HG03159 (cell line): ENCODE data around the gene SH3TC1.

ENCODE experiments used
- ATAC-seq: cut with Tn5 transposase; IDR thresholded peaks from one replicate; pipeline ENCODE4 v1.9.1; 2021; ENCODE audit warnings: mild to moderate bottlenecking, moderate library complexity; ENCODE audit not compliant: unreplicated experiment

Gene SH3TC1

DNA sequence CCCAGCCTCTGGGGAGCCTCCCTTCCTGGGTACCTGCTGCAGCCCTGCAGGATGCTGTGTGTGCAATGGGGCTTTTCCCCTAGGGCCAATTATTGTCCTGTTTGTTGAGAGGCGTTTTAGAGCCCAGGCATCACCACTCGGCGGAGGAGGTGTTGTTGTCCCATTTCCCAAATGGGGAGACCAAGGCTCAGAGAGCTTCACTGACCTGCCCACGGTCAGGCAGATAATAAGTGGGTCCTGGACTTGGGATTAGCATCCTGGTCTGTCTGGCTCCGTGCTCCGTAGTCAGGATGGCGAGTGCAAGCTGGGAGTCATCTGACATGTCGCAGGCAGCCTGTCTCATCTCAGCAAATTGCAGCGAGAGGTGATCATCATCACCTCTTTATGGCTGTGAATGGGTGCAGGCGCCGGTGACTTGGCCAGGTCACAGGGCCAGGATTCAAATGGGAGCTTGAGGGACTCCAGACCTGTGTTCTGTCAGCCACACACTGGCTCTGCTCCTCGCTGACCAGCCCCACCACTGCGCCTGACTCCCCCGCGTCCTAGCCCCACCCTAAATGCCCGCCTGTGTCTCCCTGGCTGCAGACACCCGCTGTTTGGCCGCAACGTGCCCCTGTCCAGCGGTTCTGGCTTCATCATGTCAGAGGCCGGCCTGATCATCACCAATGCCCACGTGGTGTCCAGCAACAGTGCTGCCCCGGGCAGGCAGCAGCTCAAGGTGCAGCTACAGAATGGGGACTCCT is 87.1 kb downstream of the SH3TC1 start:
- ATAC-seq, result no peak

DNA sequence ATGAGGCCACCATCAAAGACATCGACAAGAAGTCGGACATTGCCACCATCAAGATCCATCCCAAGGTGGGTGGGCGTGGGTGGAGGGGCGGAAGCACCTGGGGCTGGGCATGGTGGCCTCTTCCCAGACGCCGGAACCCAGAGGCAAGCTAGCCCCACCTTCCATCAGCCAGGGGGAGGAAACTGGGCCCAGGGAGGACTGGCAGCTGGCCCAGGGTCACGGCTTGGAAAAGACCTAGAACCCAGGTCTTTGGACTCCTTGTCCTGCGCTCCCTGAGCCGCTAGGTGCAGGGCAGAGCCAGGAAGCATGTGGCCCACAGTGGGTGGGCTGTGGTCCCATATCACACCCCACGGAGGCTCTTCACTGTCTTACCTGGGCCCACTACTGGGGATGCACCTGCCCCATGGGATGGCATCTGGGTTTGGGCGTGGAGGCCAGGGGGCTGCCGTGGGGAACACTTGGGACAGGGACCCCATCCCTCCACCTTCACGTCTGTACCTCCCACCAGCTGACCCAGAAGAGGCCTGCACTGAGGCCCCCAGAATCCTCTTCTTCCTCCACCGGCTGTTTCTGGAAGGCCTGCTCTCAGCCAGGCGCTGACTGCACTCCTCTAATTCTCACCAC is 87.7 kb downstream of the SH3TC1 start:
- no peak for ATAC-seq

DNA sequence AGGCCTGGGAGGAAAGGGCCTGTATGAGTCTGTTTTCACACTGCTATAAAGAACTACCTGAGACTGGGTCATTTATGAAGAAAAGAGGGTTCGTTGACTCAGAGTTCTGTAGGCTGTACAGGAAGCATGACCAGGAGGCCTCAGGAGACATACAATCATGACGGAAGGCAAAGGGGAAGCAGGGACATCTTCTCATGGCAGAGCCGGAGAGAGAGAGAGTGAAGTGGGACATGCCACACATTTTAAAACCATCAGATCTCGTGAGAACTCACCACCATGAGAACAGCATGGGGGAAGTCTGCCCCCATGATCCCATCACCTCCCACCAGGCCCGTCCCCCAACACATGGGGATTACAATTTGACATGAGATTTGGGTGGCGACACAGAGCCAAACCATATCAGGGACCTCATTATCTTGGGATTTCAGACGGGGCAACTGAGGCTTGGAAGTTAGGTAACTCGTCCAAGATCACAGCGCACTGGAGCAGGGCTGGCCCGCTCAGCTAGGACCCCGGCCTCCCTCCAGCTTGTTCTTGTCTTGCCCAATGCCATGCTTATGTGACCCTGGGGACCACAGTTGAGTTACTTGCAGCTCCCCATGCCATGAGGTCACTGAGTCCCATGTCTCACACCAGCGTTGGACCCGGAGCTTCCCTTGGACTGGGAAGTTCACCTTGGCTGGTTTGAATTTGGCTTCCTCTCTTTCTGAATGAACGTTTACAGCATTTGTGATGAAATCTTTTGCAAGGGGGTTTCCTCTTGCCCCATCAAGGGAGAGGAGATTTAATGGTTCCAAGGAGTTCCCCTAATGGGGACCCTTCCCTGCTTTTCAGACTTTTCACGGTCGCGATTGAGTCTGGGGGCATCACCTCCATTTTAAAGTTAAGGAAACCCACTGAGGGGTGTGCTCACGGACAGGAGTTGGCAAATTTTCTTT is 88.5 kb downstream of the SH3TC1 start:
- ATAC-seq, result no peak

DNA sequence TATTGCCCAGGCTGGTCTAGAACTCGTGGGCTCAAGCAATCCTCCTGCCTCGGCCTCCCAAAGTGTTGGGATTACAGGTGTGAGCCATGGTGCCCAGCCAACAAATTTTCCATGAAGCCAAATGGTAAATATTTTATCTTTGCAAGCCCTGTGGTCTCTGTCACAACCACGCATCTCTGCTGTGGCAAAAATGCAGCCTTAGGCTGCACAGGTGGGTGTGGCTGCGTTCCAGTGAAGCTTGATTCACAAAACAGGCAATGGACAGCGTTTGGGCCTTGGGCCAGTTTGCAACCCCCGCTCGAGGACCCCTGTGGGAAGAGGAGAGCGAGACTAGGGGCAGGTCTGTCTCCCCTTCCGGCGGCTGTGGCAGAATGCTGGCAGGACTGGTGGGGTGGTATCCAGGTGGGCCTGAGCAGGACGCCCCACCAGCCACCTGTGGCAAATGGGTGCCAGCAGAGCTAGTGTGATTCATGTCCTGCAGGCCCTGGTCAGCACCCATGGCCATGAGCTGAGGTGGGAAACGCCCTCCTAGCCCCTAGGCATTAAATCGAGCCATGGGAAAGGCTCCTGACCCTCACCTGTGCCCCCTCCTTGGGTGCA is 90.2 kb downstream of the SH3TC1 start:
- ATAC-seq, result no peak

DNA sequence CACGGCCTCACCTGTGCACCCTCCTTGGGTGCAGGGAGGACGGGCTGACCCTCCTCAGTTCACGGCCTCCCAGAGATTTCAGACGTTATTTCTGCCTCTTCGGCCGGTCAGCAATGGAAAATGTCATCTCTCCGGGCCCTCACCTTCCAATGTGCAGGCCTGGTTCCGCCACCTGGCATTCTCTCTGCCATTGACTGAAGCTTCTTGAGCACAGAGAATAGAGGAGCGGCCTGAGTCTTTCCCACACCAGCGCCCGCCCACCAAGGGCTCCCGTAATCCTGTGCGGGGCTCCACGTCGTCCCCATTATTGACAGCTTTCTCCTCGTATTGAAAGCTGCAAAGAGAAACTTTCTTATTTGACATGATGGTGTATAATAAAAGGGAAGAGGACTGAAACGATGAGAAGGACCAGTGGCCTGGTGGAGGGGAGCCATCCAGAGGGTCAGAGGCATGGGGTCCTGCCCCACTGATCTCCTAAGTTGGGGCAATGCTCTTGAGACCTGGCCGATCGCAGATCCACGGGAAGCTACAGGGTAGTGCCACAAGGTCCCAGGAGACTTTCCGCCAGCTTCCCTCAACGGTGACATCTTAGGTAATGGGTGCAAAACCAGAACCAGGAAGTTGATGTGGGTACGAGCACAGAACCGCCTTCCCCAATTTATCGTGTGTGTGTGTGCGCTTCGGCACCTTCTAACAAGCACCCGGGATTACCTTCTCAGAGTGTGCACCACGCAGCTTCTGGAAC is 91.0 kb downstream of the SH3TC1 start:
- ATAC-seq, result no peak

DNA sequence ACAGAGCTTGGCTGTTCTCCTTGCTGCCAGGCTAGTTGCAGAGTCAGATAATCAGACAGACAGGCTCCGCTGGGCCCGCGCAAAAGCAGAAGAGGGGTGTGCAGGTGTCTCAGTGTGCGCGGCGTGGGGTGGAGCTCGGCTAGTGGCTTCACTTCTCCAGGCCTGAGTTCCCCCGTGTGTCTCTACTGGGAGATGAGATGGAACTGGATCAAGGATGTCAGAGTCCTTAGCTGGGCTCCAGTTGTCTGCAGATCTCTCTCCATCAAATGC is 91.5 kb downstream of the SH3TC1 start:
- ATAC-seq, result no peak
